WERI-Rb-1 (cell line): ENCODE data around the gene RNF130.

ENCODE experiments used
- DNase-seq: peaks from one replicate; pipeline ENCODE4 v3.0.0-alpha.2; 2020
- H3K27ac ChIP-seq: fragments of 250-450 bp; sonication (Bioruptor Pico); 2 replicates; pipeline ENCODE4 v1.5.1; 2020; ENCODE audit warnings: mild to moderate bottlenecking, moderate library complexity
- H3K27me3 ChIP-seq: fragments of 250-450 bp; sonication (Bioruptor Pico); 2 replicates; pipeline ENCODE4 v1.5.1; 2021; ENCODE audit warnings: mild to moderate bottlenecking, low read depth, moderate library complexity; ENCODE audit not compliant: insufficient read depth, severe bottlenecking
- H3K36me3 ChIP-seq: fragments of 250-450 bp; sonication (Bioruptor Pico); 2 replicates; pipeline ENCODE4 v1.5.1; 2020; ENCODE audit warnings: mild to moderate bottlenecking, moderate library complexity
- H3K4me3 ChIP-seq: 2 replicates; pipeline ENCODE4 v1.5.1; 2011; ENCODE audit warnings: low read depth, mild to moderate bottlenecking, control low read depth, low read length
- H3K9me3 ChIP-seq: fragments of 250-450 bp; sonication (Bioruptor Pico); 2 replicates; pipeline ENCODE4 v1.5.1; 2021; ENCODE audit warnings: mild to moderate bottlenecking, moderate library complexity; ENCODE audit not compliant: severe bottlenecking
- TF ChIP-seq, protein P1 (sequence below): IDR thresholded peaks from 2 replicates; pipeline ENCODE4 v1.5.1; 2011; ENCODE audit warnings: low read depth, mild to moderate bottlenecking, control low read depth, inconsistent platforms, low read length

The RNF130 gene

DNA sequence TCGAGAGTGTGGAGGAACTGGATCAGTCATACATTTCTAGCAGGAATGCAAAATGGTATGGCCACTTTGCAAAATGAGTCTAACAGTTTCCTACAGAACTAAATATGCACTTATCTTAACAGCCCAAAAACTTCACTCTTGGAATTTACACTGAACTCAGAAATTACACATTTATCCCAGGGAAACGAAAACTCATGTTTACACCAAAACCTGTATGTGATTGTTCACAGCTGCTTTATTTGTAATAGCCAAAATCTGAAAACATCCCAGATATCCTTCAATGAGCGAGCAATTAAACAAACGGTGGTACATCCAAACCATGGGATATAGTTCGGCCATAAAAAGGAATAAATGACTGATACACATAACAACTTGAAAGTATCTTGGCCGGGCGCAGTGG, 62.0 kb downstream of the RNF130 start:
- TF ChIP-seq, protein P1, sequence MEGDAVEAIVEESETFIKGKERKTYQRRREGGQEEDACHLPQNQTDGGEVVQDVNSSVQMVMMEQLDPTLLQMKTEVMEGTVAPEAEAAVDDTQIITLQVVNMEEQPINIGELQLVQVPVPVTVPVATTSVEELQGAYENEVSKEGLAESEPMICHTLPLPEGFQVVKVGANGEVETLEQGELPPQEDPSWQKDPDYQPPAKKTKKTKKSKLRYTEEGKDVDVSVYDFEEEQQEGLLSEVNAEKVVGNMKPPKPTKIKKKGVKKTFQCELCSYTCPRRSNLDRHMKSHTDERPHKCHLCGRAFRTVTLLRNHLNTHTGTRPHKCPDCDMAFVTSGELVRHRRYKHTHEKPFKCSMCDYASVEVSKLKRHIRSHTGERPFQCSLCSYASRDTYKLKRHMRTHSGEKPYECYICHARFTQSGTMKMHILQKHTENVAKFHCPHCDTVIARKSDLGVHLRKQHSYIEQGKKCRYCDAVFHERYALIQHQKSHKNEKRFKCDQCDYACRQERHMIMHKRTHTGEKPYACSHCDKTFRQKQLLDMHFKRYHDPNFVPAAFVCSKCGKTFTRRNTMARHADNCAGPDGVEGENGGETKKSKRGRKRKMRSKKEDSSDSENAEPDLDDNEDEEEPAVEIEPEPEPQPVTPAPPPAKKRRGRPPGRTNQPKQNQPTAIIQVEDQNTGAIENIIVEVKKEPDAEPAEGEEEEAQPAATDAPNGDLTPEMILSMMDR: no peak
- Histone ChIP-seq H3K27ac (no peak overlapping the region), H3K4me3 (no peak overlapping the region), H3K27me3 (no peaks in the 10 kb centered on the region), H3K9me3 (no peaks in the 10 kb centered on the region), H3K36me3 (peaks cover 5% of the 10 kb centered on the region)
- DNase-seq: no peak

DNA sequence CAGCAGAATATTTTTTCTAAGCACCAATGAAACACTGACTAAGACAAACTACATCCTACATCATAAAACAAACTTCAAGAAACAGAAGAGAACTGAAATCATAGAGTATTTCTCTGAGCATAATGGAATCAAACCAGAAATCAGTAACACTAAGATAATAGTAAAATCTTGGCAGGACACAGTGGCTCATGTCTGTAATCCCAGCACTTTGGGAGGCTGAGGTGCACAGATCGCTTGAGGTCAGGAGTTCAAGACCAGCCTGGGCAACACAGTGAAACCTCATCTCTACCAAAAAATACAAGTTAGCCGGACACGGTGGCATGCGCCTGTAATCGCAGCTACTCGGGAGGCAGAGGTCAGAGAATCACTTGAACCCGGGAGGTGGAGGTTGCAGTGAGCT, 63.1 kb downstream of the RNF130 start:
- peak overlapping the region; percentile 45; the same call in 1 of the 2 replicates for H3K27ac ChIP-seq
- peaks cover 5% of the 10 kb centered on the region for H3K36me3 ChIP-seq
- no peak overlapping the region for H3K4me3 ChIP-seq
- TF ChIP-seq, protein P1: no peak
- no peaks in the 10 kb centered on the region for H3K9me3 ChIP-seq
- no peaks in the 10 kb centered on the region for H3K27me3 ChIP-seq
- DNase-seq: no peak

DNA sequence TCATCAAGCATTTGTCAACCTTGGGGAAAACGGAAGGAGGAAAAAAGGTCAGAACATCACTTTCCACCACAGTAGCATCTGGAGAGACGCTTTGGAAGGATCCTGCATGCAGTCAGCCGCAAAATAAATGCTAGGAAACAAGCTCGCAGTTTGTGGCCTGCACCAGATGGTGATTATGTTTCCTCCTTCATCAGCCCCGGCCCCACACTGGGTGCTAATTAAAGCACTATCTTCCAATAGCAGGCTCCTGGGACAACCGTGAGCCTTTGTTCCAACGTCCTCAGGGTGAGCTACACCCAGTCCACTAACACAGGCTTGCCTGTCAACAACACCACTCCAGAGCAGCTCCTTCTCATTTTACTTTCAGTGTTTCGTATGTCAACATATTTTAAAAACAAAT, 64.0 kb downstream of the RNF130 start:
- Histone ChIP-seq H3K27ac (peak overlapping the region; percentile 45), H3K9me3 (no peaks in the 10 kb centered on the region), H3K27me3 (no peaks in the 10 kb centered on the region), H3K36me3 (peaks cover 5% of the 10 kb centered on the region), H3K4me3 (no peak overlapping the region)
- TF ChIP-seq, protein P1: no peak
- peak; percentile 49 for DNase-seq

DNA sequence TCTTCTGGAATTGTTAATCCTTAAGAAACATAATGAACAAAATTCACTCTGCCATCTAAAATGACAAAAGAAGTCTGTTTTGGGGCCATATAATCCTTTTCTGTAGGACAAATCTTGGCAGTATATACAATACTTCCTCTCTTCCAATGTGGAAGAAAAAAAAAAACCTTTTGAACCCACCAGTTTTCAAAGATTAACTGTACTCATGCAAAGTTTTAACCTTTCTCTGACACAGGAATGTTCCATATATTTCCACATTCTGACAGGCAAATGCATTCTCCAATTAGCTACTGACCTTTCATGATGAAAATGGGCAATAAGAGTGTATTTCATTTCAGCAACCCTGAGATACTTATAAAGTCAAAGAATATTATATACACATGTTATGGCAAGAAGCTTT, 65.4 kb downstream of the RNF130 start:
- no peak for DNase-seq
- no peaks in the 10 kb centered on the region for H3K27me3 ChIP-seq
- no peaks in the 10 kb centered on the region for H3K9me3 ChIP-seq
- no peak overlapping the region for H3K27ac ChIP-seq
- no peak overlapping the region for H3K4me3 ChIP-seq
- H3K36me3 ChIP-seq: peaks cover 5% of the 10 kb centered on the region
- TF ChIP-seq, protein P1: no peak

DNA sequence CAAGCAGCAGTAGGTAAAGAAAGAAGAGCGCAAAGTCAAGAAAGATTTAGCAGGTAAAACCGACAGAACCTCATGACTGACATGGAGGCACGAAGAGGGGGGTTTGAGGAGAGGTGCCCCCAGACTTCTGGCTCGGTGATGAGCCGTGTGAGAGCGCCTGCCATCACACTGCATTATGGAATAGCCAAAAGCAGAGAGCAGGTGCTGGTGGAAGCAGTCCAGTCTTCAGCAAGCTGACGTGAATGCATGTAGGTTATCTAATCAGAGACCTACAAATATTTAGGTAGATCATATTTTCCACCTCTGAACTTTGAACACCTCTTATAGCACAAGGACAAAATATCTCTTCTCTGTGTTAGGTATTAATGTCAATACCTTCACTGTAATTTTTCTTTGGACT, 68.4 kb downstream of the RNF130 start:
- Histone ChIP-seq H3K4me3 (no peak overlapping the region), H3K9me3 (no peaks in the 10 kb centered on the region), H3K36me3 (no peaks in the 10 kb centered on the region), H3K27me3 (no peaks in the 10 kb centered on the region), H3K27ac (no peak overlapping the region)
- DNase-seq: no peak
- TF ChIP-seq, protein P1: no peak

DNA sequence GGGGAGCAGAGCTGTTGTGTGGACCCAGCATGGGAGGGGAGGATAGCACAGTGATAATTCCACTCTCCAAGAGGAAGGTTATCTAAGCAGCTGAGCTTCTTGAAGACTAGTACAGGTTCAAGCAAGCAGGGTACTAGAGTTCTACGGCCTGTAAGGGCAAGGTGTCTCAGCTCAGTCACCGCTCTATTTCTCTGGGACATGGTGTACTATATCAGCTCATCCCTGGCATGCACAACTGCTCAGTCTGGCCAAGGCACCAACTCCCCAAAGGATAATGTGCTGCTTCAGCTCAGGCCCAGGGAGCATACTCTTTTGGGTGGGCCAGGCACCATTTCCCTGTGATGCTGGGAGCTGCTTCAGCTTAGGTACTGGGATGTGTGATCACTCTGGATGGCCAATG, 69.8 kb downstream of the RNF130 start:
- H3K27ac ChIP-seq: no peak overlapping the region
- H3K9me3 ChIP-seq: no peaks in the 10 kb centered on the region
- no peak for DNase-seq
- H3K36me3 ChIP-seq: no peaks in the 10 kb centered on the region
- no peak overlapping the region for H3K4me3 ChIP-seq
- TF ChIP-seq, protein P1: no peak
- H3K27me3 ChIP-seq: no peaks in the 10 kb centered on the region
